Spleen (tissue), 7 donors: ENCODE measurements around the gene GLS.

Experiments used
- POLR2A ChIP-seq, 3 donors: fragments of 450-650 bp; IDR thresholded peaks; one replicate each; pipeline ENCODE4 v1.5.1; 2017; ENCODE audit warnings: antibody characterized with exemption in 3 of 3, mild to moderate bottlenecking in 1 of 3
- TF ChIP-seq, protein P1 (sequence below), 11 experiments: fragments of 200-600 bp in 7 of 11; fragments of 450-650 bp in 4 of 11; sonication (generic) in 4 of 11; IDR thresholded peaks in 8 of 11; conservative IDR thresholded peaks in 3 of 11; 1 replicate in 7 of 11; 2 replicates in 4 of 11; pipeline versions ENCODE4 v1.4.0 to v1.8.0; 2016 to 2021; ENCODE audit warnings: antibody characterized with exemption in 11 of 11, inconsistent platforms in 4 of 11, mild to moderate bottlenecking in 1 of 11
- donor health status: DM: no; HTN: no; CAD: no; lungs with moderate emphysema.
- donor health status: DM: no; HTN: no; CAD: no.
- donor health status: DM: no; HTN: no; CAD: no.

DNA sequence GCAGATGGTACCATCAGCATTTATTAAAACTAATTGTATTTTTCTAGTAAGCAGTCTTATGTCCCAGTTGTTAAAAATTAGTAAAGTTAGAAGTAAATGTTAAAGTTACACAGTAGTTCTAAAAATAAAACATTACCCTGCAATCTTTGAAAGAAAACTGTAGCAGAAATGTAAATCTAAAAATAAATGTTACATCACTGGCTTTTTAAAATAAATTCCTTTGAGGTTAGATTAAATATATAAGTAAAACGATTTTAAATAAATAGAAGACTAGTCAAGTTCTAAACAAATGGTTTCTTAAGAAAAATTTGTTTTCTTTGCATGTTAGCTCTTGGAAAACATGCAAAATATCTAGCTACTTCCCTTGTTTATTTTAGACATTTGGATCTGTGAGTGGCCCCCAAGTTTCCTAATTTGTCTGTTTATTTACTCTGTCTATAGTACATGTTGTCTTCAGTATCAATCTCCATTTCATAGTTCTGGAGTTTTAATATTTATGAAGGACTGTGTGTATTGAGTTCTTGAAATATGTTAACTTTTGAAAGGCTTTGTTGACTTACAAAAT is 58.2 kb downstream of the GLS start:
- TF ChIP-seq, protein P1, sequence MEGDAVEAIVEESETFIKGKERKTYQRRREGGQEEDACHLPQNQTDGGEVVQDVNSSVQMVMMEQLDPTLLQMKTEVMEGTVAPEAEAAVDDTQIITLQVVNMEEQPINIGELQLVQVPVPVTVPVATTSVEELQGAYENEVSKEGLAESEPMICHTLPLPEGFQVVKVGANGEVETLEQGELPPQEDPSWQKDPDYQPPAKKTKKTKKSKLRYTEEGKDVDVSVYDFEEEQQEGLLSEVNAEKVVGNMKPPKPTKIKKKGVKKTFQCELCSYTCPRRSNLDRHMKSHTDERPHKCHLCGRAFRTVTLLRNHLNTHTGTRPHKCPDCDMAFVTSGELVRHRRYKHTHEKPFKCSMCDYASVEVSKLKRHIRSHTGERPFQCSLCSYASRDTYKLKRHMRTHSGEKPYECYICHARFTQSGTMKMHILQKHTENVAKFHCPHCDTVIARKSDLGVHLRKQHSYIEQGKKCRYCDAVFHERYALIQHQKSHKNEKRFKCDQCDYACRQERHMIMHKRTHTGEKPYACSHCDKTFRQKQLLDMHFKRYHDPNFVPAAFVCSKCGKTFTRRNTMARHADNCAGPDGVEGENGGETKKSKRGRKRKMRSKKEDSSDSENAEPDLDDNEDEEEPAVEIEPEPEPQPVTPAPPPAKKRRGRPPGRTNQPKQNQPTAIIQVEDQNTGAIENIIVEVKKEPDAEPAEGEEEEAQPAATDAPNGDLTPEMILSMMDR (IDR thresholded peaks at IDR 0.05 in 8 of 11, conservative IDR thresholded peaks at IDR 0.05 in 3 of 11) = no peak
- no peak for TF ChIP-seq POLR2A (IDR thresholded peaks at IDR 0.05)
